Liver (tissue), 10 donors: ENCODE results near the gene CIDEA. TPM values are rescaled to one million over a fixed set of nuclear protein-coding genes. Genes with fewer than 3 reads are reported as not detected.

Experiments used
- DNase-seq: peaks from one replicate; pipeline ENCODE4 v3.0.0-alpha.2; 2017; ENCODE audit warnings: low spot score
- H3K27ac ChIP-seq, 2 donors: one replicate each; pipeline ENCODE4 v1.7.0; 2013; ENCODE audit warnings: inconsistent platforms in 2 of 2, low read length in 2 of 2, control low read depth in 1 of 2, low read depth in 1 of 2, mild to moderate bottlenecking in 1 of 2
- H3K27me3 ChIP-seq, 4 donors: one replicate each; pipeline versions ENCODE4 v1.6.1 to v1.7.0; 2013; ENCODE audit warnings: low read length in 3 of 4, inconsistent platforms in 1 of 4, mild to moderate bottlenecking in 1 of 4, moderate library complexity in 1 of 4; ENCODE audit not compliant: control insufficient read depth in 4 of 4, insufficient read depth in 4 of 4
- H3K36me3 ChIP-seq, 4 donors: one replicate each; pipeline versions ENCODE4 v1.6.1 to v1.7.0; 2013; ENCODE audit warnings: low read length in 3 of 4, mild to moderate bottlenecking in 3 of 4, low read depth in 1 of 4, moderate library complexity in 1 of 4; ENCODE audit not compliant: control insufficient read depth in 4 of 4, insufficient read depth in 3 of 4
- H3K4me1 ChIP-seq, 4 donors: one replicate each; pipeline versions ENCODE4 v1.6.1 to v1.7.0; 2013; ENCODE audit warnings: low read length in 3 of 4, mild to moderate bottlenecking in 3 of 4, moderate library complexity in 1 of 4; ENCODE audit not compliant: control insufficient read depth in 4 of 4, insufficient read depth in 4 of 4
- H3K4me3 ChIP-seq, 3 donors: one replicate each; pipeline versions ENCODE4 v1.6.1 to v1.7.0; 2013; ENCODE audit warnings: low read length in 3 of 3, control low read depth in 1 of 3, low read depth in 1 of 3, mild to moderate bottlenecking in 1 of 3
- H3K9ac ChIP-seq, 2 donors: one replicate each; pipeline ENCODE4 v1.7.0; 2013; ENCODE audit warnings: low read length in 2 of 2, mild to moderate bottlenecking in 2 of 2, moderate library complexity in 2 of 2, control low read depth in 1 of 2, low read depth in 1 of 2
- H3K9me3 ChIP-seq, 4 donors: one replicate each; pipeline versions ENCODE4 v1.6.1 to v1.7.0; 2013; ENCODE audit warnings: low read length in 3 of 4; ENCODE audit not compliant: control insufficient read depth in 4 of 4
- EGR1 ChIP-seq, 2 donors: IDR thresholded peaks; 2 replicates each; pipeline ENCODE4 v1.6.1; 2016 to 2018; ENCODE audit warnings: antibody characterized with exemption in 2 of 2, low read depth in 2 of 2
- FOXA1 ChIP-seq: IDR thresholded peaks from 2 replicates; pipeline ENCODE4 v1.6.1; 2016; ENCODE audit warnings: antibody characterized with exemption
- FOXA2 ChIP-seq: IDR thresholded peaks from 2 replicates; pipeline ENCODE4 v1.6.1; 2016; ENCODE audit warnings: antibody characterized with exemption
- GABPA ChIP-seq, 2 donors: IDR thresholded peaks in 1 of 2; conservative IDR thresholded peaks in 1 of 2; 2 replicates each; pipeline ENCODE4 v1.6.1; 2016; ENCODE audit warnings: antibody characterized with exemption in 2 of 2, mild to moderate bottlenecking in 1 of 2, moderate library complexity in 1 of 2
- HNF4A ChIP-seq, 2 donors: conservative IDR thresholded peaks; 2 replicates each; pipeline ENCODE4 v1.6.1; 2016; ENCODE audit warnings: antibody characterized with exemption in 2 of 2, mild to moderate bottlenecking in 2 of 2
- HNF4G ChIP-seq: IDR thresholded peaks from 2 replicates; pipeline ENCODE4 v1.6.1; 2016; ENCODE audit warnings: antibody characterized with exemption
- JUND ChIP-seq, 2 donors: IDR thresholded peaks; 2 replicates each; pipeline ENCODE4 v1.6.1; 2016; ENCODE audit warnings: antibody characterized with exemption in 2 of 2
- NR2F2 ChIP-seq: IDR thresholded peaks from 2 replicates; pipeline ENCODE4 v1.6.1; 2016; ENCODE audit warnings: antibody characterized with exemption
- RAD21 ChIP-seq, 2 donors: IDR thresholded peaks; 2 replicates each; pipeline ENCODE4 v1.6.1; 2016; ENCODE audit warnings: antibody characterized with exemption in 2 of 2, mild to moderate bottlenecking in 2 of 2
- SP1 ChIP-seq: IDR thresholded peaks from 2 replicates; pipeline ENCODE4 v1.6.1; 2018; ENCODE audit warnings: antibody characterized with exemption, mild to moderate bottlenecking
- TAF1 ChIP-seq: conservative IDR thresholded peaks from 2 replicates; pipeline ENCODE4 v1.6.1; 2016; ENCODE audit warnings: antibody characterized with exemption, mild to moderate bottlenecking
- YY1 ChIP-seq: IDR thresholded peaks from 2 replicates; pipeline ENCODE4 v1.6.1; 2016; ENCODE audit warnings: antibody characterized with exemption, mild to moderate bottlenecking
- ZBTB33 ChIP-seq: IDR thresholded peaks from 2 replicates; pipeline ENCODE4 v1.6.1; 2016; ENCODE audit warnings: antibody characterized with exemption
- WGBS: extraction: QIAGEN DNeasy Blood & Tissue Kit; methylation state at CpG from one replicate; pipeline ENCODE4 v1.1.7; 2013; 5-methylcytosine and 5-hydroxymethylcytosine counted together
- polyA plus RNA-seq, 2 donors: library from polyadenylated mRNA; stranded (reverse) in 1 of 2; unstranded in 1 of 2; fragments of 200-250 nt in 1 of 2; fragments of >200 nt in 1 of 2; fragmentation: Nextera tagmentation in 1 of 2; extraction: Ambion mirVana in 1 of 2; gene quantifications; one replicate each; pipeline versions ENCODE4 v1.2.1 to v1.2.3, GENCODE V29; 2013 to 2015
- small RNA-seq: library from RNA; depleted of rRNA; stranded (forward); fragments of <200 nt; gene quantifications from one replicate; pipeline ENCODE3, GENCODE V24; 2014
- total RNA-seq, 2 donors: library from RNA; depleted of rRNA; stranded (reverse); fragments of >200 nt; gene quantifications; one replicate each; pipeline ENCODE4 v1.2.3, GENCODE V29; 2014
- TF ChIP-seq, protein P1 (sequence below): IDR thresholded peaks from 2 replicates; pipeline ENCODE4 v1.6.1; 2016; ENCODE audit warnings: antibody characterized with exemption
- donor health status: healthy.
- donor health status: healthy.
- donor health status: healthy.
- donor health status: healthy.
- donor health status: healthy.

Gene CIDEA
- total and polyA plus RNA-seq, 4 donors = not detected

DNA sequence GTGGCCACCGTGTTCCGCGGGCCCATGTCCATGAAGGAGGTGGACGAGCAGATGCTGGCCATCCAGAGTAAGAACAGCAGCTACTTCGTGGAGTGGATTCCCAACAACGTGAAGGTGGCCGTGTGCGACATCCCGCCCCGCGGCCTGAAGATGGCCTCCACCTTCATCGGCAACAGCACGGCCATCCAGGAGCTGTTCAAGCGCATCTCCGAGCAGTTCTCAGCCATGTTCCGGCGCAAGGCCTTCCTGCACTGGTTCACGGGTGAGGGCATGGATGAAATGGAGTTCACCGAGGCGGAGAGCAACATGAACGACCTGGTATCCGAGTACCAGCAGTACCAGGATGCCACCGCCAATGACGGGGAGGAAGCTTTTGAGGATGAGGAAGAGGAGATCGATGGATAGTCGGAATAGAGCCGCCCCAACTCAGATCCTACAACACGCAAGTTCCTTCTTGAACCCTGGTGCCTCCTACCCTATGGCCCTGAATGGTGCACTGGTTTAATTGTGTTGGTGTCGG is 71.6 kb downstream of the CIDEA start:
- Histone ChIP-seq H3K9ac (no peak overlapping the region), H3K9me3 (no peaks in the 10 kb centered on the region), H3K4me3 (no peak overlapping the region), H3K36me3 (peaks cover 24 to 52% (median 33%) of the 10 kb centered on the region in 4 donors), H3K4me1 (no peaks in the 10 kb centered on the region), H3K27me3 (no peaks in the 10 kb centered on the region), H3K27ac (no peak overlapping the region)
- DNase-seq = no peak
- WGBS = 98% methylated on average over 29 of the region's 29 CpGs
- no peak for TF ChIP-seq HNF4A (conservative IDR thresholded peaks at IDR 0.05)
- TF ChIP-seq NR2F2 = no peak
- TF ChIP-seq, protein P1, sequence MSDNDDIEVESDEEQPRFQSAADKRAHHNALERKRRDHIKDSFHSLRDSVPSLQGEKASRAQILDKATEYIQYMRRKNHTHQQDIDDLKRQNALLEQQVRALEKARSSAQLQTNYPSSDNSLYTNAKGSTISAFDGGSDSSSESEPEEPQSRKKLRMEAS = no peak
- TF ChIP-seq ZBTB33 = no peak
- TF ChIP-seq FOXA2 = no peak
- TF ChIP-seq FOXA1 = no peak
- TF ChIP-seq SP1 = no peak
- no peak for TF ChIP-seq HNF4G
- TF ChIP-seq RAD21 (IDR thresholded peaks at IDR 0.05) = no peak
- no peak for TF ChIP-seq JUND (IDR thresholded peaks at IDR 0.05)
- TF ChIP-seq TAF1 = no peak
- no peak for TF ChIP-seq EGR1 (IDR thresholded peaks at IDR 0.05; ENCODE audit: low read depth in 2 of 2)
- no peak for TF ChIP-seq GABPA (IDR thresholded peaks at IDR 0.05 in 1 of 2, conservative IDR thresholded peaks at IDR 0.05 in 1 of 2)

- Histone ChIP-seq H3K9me3 (no peaks in the 10 kb centered on the region), H3K36me3 (peaks cover 24 to 53% (median 34%) of the 10 kb centered on the region in 4 donors), H3K4me1 (no peaks in the 10 kb centered on the region), H3K27me3 (no peaks in the 10 kb centered on the region), H3K27ac (no peak overlapping the region), H3K9ac (no peak overlapping the region), H3K4me3 (no peak overlapping the region)
- WGBS = 94% methylated on average over 12 of the region's 12 CpGs
- TF ChIP-seq EGR1 (IDR thresholded peaks at IDR 0.05; ENCODE audit: low read depth in 2 of 2) = no peak
- TF ChIP-seq YY1 = no peak
- TF ChIP-seq GABPA (IDR thresholded peaks at IDR 0.05 in 1 of 2, conservative IDR thresholded peaks at IDR 0.05 in 1 of 2) = no peak
- TF ChIP-seq TAF1 = no peak
- TF ChIP-seq RAD21 (IDR thresholded peaks at IDR 0.05) = no peak
- no peak for DNase-seq
These were observed 72.7 kb downstream of the CIDEA start for GRCh38 chr18:12326711-12327460.

Small RNA genes lying within 50 kb of the gene (small RNA-seq; reads per million reads assigned to genes)
- gene RNU6-170P = not detected

Other genes with a start within 250 kb of the CIDEA start
- gene ANKRD62, start 160.5 kb upstream of the CIDEA start, total RNA-seq = under 1 TPM in 1 of 2 donors, not detected in 1; under 0.01 TPM
- gene ANKRD62, start 160.5 kb upstream of the CIDEA start, polyA plus RNA-seq = not detected
- gene TUBB6, start 53.9 kb downstream of the CIDEA start, total RNA-seq = 100 to 1,000 TPM in 1 of 2 donors, 10 to 100 TPM in 1; 20.7 to 347 TPM
- gene TUBB6, start 53.9 kb downstream of the CIDEA start, polyA plus RNA-seq = 10 to 100 TPM in 1 of 2 donors, 1 to 10 TPM in 1; 5.5 to 14.2 TPM
- 10 to 100 TPM; 30.3 to 55.4 TPM for gene AFG3L2, start 122.9 kb downstream of the CIDEA start, total RNA-seq
- gene AFG3L2, start 122.9 kb downstream of the CIDEA start, polyA plus RNA-seq = 10 to 100 TPM; 22.5 to 25.0 TPM
- under 1 TPM; 0.42 to 0.84 TPM for gene PRELID3A, start 153.6 kb downstream of the CIDEA start, total RNA-seq
- under 1 TPM in 1 of 2 donors, not detected in 1; 0.09 TPM for gene PRELID3A, start 153.6 kb downstream of the CIDEA start, polyA plus RNA-seq